GM23338 (cell line): ENCODE results near the gene GNA12. TPM values are rescaled to one million over a fixed set of nuclear protein-coding genes. Genes with fewer than 3 reads are reported as not detected.

Experiments used
- ATAC-seq: fragments of 200-7000 bp; cut with Tn5 transposase; 3 replicates; pipeline ENCODE4 v1.9.1; 2020
- DNase-seq: peaks from one replicate; pipeline ENCODE4 v3.0.0-alpha.2; 2015; ENCODE audit warnings: low spot score
- H2AFZ ChIP-seq: fragments of 200-600 bp; sonication (generic); 2 replicates; pipeline ENCODE4 v1.8.0; 2016; ENCODE audit warnings: antibody characterized with exemption, mild to moderate bottlenecking, moderate library complexity
- H3F3A ChIP-seq: fragments of 200-600 bp; sonication (generic); replicated peaks from 2 replicates; pipeline ENCODE4 v1.8.0; 2017; ENCODE audit warnings: antibody characterized with exemption, mixed run types, low read depth
- H3K27ac ChIP-seq: fragments of 200-600 bp; sonication (generic); 2 replicates; pipeline ENCODE4 v1.6.1; 2016; ENCODE audit warnings: low read depth
- H3K27me3 ChIP-seq: fragments of 200-600 bp; sonication (generic); 2 replicates; pipeline ENCODE4 v1.8.0; 2016; ENCODE audit warnings: mild to moderate bottlenecking, mixed run types, moderate library complexity; ENCODE audit not compliant: insufficient read depth
- H3K36me3 ChIP-seq: fragments of 200-600 bp; sonication (generic); 2 replicates; pipeline ENCODE4 v1.8.0; 2016; ENCODE audit warnings: mild to moderate bottlenecking; ENCODE audit not compliant: insufficient read depth
- H3K4me1 ChIP-seq: fragments of 200-600 bp; sonication (generic); 2 replicates; pipeline ENCODE4 v1.8.0; 2016; ENCODE audit warnings: mild to moderate bottlenecking, moderate library complexity; ENCODE audit not compliant: insufficient read depth
- H3K4me2 ChIP-seq: fragments of 200-600 bp; sonication (generic); 2 replicates; pipeline ENCODE4 v1.7.1; 2017; ENCODE audit warnings: mixed run types
- H3K4me3 ChIP-seq: fragments of 200-600 bp; sonication (generic); 2 replicates; pipeline ENCODE4 v1.6.1; 2016; ENCODE audit warnings: mixed run types
- H3K79me2 ChIP-seq: fragments of 200-600 bp; sonication (generic); replicated peaks from 2 replicates; pipeline ENCODE4 v1.8.0; 2017; ENCODE audit warnings: mild to moderate bottlenecking; ENCODE audit not compliant: insufficient read depth
- H3K9me2 ChIP-seq: fragments of 200-600 bp; sonication (generic); 2 replicates; pipeline ENCODE4 v1.8.0; 2017; ENCODE audit not compliant: insufficient read depth
- H4K20me1 ChIP-seq: fragments of 200-600 bp; sonication (generic); replicated peaks from 2 replicates; pipeline ENCODE4 v1.8.0; 2017; ENCODE audit warnings: mild to moderate bottlenecking; ENCODE audit not compliant: insufficient read depth
- H3K27ac Mint-ChIP-seq: 2 replicates; pipeline ENCODE4 v1.8.0; 2020; ENCODE audit warnings: inconsistent platforms, mild to moderate bottlenecking, moderate library complexity, mixed read lengths
- H3K27me3 Mint-ChIP-seq: 3 replicates; pipeline ENCODE4 v1.8.0; 2022; ENCODE audit warnings: low read depth, mild to moderate bottlenecking, moderate library complexity, mixed read lengths, inconsistent platforms; ENCODE audit not compliant: insufficient read depth, poor library complexity
- H3K36me3 Mint-ChIP-seq: 3 replicates; pipeline ENCODE4 v1.8.0; 2021; ENCODE audit warnings: low read depth, mild to moderate bottlenecking, inconsistent platforms, moderate library complexity, mixed read lengths
- H3K4me1 Mint-ChIP-seq: 3 replicates; pipeline ENCODE4 v1.8.0; 2020; ENCODE audit warnings: mild to moderate bottlenecking, inconsistent platforms, mixed read lengths
- H3K4me3 Mint-ChIP-seq: 3 replicates; pipeline ENCODE4 v1.8.0; 2021; ENCODE audit warnings: moderate library complexity, mild to moderate bottlenecking, inconsistent platforms, mixed read lengths
- H3K9me3 Mint-ChIP-seq: 3 replicates; pipeline ENCODE4 v1.8.0; 2020; ENCODE audit warnings: moderate library complexity, mild to moderate bottlenecking, inconsistent platforms, mixed read lengths
- CREB1 ChIP-seq: fragments of 250-450 bp; sonication (Bioruptor Pico); IDR thresholded peaks from 2 replicates; pipeline ENCODE4 v1.5.0; 2020; ENCODE audit warnings: low read depth, mild to moderate bottlenecking, moderate library complexity
- CTCF ChIP-seq, 2 experiments: fragments of 200-600 bp in 1 of 2; sonication (generic) in 1 of 2; conservative IDR thresholded peaks; 2 replicates each; pipeline versions ENCODE4 v1.5.1 to v1.6.1; 2016 to 2017; ENCODE audit warnings: antibody characterized with exemption in 2 of 2, low read depth in 2 of 2, mild to moderate bottlenecking in 2 of 2, moderate library complexity in 1 of 2
- ETS1 ChIP-seq: IDR thresholded peaks from 2 replicates; pipeline ENCODE4 v1.6.1; 2016; ENCODE audit warnings: antibody characterized with exemption
- EZH2 ChIP-seq: fragments of 200-600 bp; sonication (generic); IDR thresholded peaks from one replicate; pipeline ENCODE4 v1.8.0; 2017; ENCODE audit warnings: antibody characterized with exemption, mild to moderate bottlenecking, low read depth; ENCODE audit not compliant: unreplicated experiment
- JUNB ChIP-seq: IDR thresholded peaks from one replicate; pipeline ENCODE4 v1.6.1; 2016; ENCODE audit warnings: antibody characterized with exemption; ENCODE audit not compliant: unreplicated experiment
- NANOG ChIP-seq: IDR thresholded peaks from 2 replicates; pipeline ENCODE4 v1.6.1; 2016; ENCODE audit warnings: antibody characterized with exemption, borderline replicate concordance
- STAT1 ChIP-seq: IDR thresholded peaks from one replicate; pipeline ENCODE4 v1.6.1; 2016; ENCODE audit warnings: antibody characterized with exemption; ENCODE audit not compliant: unreplicated experiment
- ZNF331 ChIP-seq: fragments of 250-450 bp; sonication (Bioruptor Pico); IDR thresholded peaks from 2 replicates; pipeline ENCODE4 v1.5.0; 2020; ENCODE audit warnings: low read depth, mild to moderate bottlenecking, moderate library complexity
- ZNF462 ChIP-seq: fragments of 250-450 bp; sonication (Bioruptor Pico); IDR thresholded peaks from 2 replicates; pipeline ENCODE4 v1.5.0; 2020; ENCODE audit warnings: mild to moderate bottlenecking, moderate library complexity
- polyA plus RNA-seq: library from polyadenylated mRNA; unstranded; fragments of >200 nt; fragmentation: Nextera tagmentation; extraction: Ambion mirVana; gene quantifications from 2 replicates; pipeline ENCODE4 v1.2.1, GENCODE V29; 2016
- total RNA-seq: library from RNA; depleted of rRNA; stranded (reverse); fragments of >200 nt; shearing (Covaris generic); gene quantifications from 2 replicates; pipeline ENCODE4 v1.2.3, GENCODE V29; 2014

GNA12 gene
- total and polyA plus RNA-seq, 2 experiments from 2014 or later = 24.0 to 87.7 TPM

DNA sequence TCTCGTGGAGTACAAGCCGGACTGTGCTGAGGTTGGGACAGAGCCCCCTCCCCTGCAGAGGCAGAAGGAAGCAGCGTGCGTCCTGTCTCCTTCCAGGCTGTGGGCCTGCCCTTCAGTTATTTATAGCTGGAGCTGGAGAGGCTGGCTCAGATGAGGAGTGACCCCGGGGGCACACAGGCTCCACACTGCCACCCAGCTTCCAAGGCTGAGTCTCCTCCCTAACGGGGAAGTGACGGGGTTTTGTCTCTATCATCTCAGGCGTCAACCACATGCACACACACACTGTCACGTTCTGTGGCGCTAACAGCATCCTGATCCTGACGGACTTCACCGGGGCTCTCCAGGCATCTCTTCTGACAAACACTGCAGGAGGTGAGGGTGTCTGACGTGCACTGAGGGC is 130.7 kb downstream of the GNA12 start:
- H3K4me1 ChIP-seq = no peaks in the 10 kb centered on the region
- H3K79me2 ChIP-seq = no peaks in the 10 kb centered on the region
- H3K4me2 ChIP-seq = no peak overlapping the region
- TF ChIP-seq EZH2 (no peak), CTCF (conservative IDR thresholded peaks at IDR 0.05; ENCODE audit: low read depth in 2 of 2) (peak in 1 of 2 experiments; percentile 49; a peak in 2 of 4 replicates)
- H3K36me3 ChIP-seq = no peaks in the 10 kb centered on the region
- H3K27me3 ChIP-seq = no peaks in the 10 kb centered on the region
- Mint-ChIP-seq H3K27me3 (peaks cover 18% of the 10 kb centered on the region), H3K4me3 (no peak overlapping the region), H3K36me3 (peaks cover 29% of the 10 kb centered on the region), H3K4me1 (peaks cover 14% of the 10 kb centered on the region), H3K27ac (no peak overlapping the region), H3K9me3 (no peaks in the 10 kb centered on the region)
- no peak; the same call in 1 of the 3 replicates for ATAC-seq
- no peaks in the 10 kb centered on the region; the same call in 1 of the 2 replicates for H4K20me1 ChIP-seq
- no peak overlapping the region for H3K27ac ChIP-seq
- peak; percentile 46 for DNase-seq
- H2AFZ ChIP-seq = no peak overlapping the region
- no peaks in the 10 kb centered on the region for H3K9me2 ChIP-seq
- no peak overlapping the region for H3K4me3 ChIP-seq
- no peaks in the 10 kb centered on the region for H3F3A ChIP-seq

GRCh38 chr7:2711895-2712675 is 132.0 kb downstream of the GNA12 start:
- H3K79me2 ChIP-seq = no peaks in the 10 kb centered on the region
- H3K27ac ChIP-seq = no peak overlapping the region
- no peak overlapping the region for H3K4me2 ChIP-seq
- ATAC-seq = no peak
- DNase-seq = no peak
- no peaks in the 10 kb centered on the region for H3K9me3 Mint-ChIP-seq
- peaks cover 19% of the 10 kb centered on the region for H3K27me3 Mint-ChIP-seq
- no peak overlapping the region for H3K27ac Mint-ChIP-seq
- no peaks in the 10 kb centered on the region for H3K4me1 ChIP-seq
- H3F3A ChIP-seq = no peaks in the 10 kb centered on the region
- no peaks in the 10 kb centered on the region for H3K27me3 ChIP-seq
- no peaks in the 10 kb centered on the region for H3K9me2 ChIP-seq
- no peaks in the 10 kb centered on the region for H3K36me3 ChIP-seq
- H3K4me1 Mint-ChIP-seq = peaks cover 18% of the 10 kb centered on the region
- H4K20me1 ChIP-seq = no peaks in the 10 kb centered on the region; the same call in 1 of the 2 replicates
- peaks cover 26% of the 10 kb centered on the region for H3K36me3 Mint-ChIP-seq
- H2AFZ ChIP-seq = no peak overlapping the region
- no peak overlapping the region for H3K4me3 Mint-ChIP-seq
- H3K4me3 ChIP-seq = no peak overlapping the region
- no peak for TF ChIP-seq ETS1
- no peak; a peak in 1 of 4 replicates for TF ChIP-seq CTCF (conservative IDR thresholded peaks at IDR 0.05; ENCODE audit: low read depth in 2 of 2)
- no peak for TF ChIP-seq JUNB
- no peak for TF ChIP-seq STAT1
- no peak for TF ChIP-seq NANOG
- TF ChIP-seq CREB1 (CRISPR knock-in tag) = no peak
- no peak for TF ChIP-seq EZH2
- TF ChIP-seq ZNF462 (CRISPR knock-in tag) = no peak
- TF ChIP-seq ZNF331 = no peak
